ENCODE results near the gene EDIL3.
A peak's percentile ranks its signal among the peaks of the same experiment; 100 is the strongest.

EDIL3 gene, protein sequence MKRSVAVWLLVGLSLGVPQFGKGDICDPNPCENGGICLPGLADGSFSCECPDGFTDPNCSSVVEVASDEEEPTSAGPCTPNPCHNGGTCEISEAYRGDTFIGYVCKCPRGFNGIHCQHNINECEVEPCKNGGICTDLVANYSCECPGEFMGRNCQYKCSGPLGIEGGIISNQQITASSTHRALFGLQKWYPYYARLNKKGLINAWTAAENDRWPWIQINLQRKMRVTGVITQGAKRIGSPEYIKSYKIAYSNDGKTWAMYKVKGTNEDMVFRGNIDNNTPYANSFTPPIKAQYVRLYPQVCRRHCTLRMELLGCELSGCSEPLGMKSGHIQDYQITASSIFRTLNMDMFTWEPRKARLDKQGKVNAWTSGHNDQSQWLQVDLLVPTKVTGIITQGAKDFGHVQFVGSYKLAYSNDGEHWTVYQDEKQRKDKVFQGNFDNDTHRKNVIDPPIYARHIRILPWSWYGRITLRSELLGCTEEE

DNA sequence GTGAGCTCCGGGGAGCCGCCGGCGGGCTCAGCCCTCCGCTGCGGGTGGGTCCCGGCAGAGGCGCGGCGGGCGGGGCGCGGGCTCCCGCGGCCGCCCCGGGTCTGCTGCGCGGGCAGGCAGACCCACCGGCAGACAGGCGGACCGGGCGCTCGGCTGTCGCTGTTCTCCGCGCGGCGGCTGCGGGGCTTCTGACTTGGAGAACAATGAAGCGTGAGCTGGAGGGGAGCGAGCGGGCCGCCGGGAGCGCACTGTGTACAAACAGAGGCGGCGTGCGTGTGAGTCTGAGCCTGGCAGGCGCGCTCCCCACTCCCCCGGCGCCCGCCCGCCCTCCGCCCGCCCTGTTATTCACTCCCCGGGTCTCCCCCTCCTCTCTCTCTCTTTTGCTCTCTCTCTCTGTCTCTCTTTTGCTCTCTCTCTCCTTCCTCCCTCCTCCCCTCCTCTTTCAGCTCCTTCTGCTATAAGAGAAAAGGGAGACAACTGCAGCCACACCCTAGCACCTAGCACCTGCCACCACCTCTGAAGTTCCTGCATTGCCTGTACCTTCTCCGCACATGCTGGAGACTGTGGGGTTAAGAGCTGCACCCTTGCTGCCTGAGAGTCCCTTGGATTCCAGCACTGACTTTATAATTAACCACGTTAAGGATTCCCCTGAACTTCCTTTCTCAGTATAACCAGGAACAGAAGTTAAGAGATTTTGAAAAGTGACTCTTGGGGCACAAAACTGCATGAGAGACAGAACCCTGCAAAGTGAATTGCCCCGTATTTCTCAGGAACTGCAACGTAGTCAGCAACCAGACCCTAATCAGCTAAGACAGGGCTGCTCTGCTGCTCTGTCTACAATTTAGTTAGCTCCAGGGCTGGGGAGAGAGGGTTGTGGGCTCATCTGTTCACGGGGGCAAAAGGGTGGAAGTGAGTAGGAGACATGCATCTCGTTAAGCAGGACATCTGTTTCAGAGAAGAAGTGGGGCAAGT, at the start of gene EDIL3:
TSS of gene EDIL3 (minus strand) at position 277 of the 972 bp plus-strand sequence. CDS start 506 bp downstream, outside the sequence.
- DNase-seq: peak; percentile 51

DNA sequence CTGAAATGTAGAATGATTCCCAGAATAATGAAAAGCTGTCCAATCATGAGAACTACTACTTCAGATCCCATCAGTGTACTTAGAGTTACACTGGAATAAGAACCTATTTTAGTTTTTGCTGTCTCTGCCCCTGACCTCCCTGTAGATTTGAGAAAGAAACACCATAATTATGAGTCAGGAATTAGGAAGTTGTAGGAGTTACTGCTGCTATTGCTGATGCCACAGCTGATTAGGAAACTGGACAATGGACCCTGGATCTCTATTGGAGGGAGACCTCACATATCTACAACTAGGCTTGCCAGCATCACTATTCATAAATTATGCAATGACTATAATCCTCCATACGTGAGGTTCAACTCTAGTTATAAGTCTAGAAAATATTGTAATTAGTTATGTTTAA, 48.8 kb upstream of the EDIL3 start:
- DNase-seq: no peak

DNA sequence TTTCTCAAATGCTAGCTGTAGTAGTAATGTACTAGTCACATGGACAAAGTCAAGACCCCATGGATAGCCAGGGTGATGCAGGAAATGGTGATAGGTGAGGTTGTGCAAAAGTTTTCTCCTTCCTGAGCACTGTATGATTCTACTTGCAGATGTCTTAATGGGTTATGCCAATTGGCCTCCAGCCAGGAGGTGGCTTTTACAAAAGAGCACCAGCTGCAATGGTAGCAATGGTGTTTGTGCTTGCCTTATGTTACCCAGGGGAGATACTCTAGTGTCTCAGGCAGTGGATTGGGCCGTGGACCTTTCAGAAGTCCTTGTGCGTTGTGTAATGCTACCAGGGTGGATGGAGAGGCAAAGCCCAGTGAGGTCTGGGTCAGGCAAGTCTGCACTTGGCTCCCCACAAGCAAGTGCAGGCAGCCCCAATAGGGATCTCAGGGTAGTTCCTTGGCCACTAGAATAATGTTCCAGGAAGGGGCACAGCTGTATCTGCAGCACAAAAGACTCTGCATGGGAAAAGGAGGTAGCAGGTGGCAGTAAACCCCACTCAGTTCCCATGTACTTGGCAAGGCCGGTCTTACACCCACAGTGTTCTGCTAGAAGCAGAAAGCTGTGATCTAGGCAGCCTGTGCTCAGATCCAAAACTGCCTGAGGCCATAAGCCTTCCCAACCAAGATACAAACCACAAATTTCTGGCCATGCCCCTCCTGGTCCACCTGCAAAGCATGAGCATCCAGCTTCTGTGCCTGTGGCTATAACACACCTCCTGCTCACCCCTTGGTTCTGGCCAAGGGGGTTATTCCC, 46.4 kb upstream of the EDIL3 start:
- no peak for DNase-seq

DNA sequence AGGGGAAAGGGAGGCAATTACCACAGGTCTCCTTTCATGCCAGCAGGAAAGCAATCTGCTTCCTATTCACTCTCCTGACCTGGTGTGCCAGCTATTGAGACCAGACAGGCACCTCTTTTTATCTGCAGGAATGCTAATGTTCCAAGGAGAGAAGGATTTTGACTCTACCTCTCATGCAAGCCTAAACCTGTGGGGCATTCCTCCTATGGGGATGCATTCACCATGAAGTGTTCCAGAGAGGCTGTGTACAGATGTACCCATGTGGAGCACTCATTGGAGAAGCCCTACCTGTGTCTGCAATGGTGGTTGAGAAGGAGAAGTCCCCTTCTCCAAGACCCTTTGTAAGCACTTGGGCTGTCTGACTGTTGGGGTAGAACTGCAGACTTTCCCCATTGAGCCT, 45.4 kb upstream of the EDIL3 start:
- no peak for DNase-seq

DNA sequence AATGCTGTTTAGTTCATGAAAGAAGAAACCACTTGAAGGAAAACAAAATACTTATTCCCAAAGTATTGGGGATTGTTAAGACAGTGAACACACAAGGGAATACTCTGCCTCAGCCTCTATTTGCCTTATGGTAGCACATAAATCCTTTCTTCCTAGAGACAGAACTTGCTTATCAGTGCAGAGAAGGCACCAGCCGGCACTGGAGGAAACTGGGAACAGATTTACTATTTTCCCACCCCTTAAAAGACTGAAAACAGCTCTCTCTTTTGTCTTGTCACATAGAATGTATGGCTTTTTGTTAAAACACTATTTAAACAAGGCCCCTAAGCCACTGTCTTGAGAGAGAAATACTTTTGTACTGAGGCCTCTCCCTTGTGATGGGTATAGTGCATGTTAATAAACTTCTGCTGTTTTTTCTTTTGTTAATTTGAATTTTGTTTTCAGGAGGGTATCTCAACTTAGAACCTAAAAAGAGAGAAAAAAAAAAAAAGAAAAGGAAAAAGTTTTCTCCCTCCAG, 40.7 kb upstream of the EDIL3 start:
- no peak for DNase-seq

DNA sequence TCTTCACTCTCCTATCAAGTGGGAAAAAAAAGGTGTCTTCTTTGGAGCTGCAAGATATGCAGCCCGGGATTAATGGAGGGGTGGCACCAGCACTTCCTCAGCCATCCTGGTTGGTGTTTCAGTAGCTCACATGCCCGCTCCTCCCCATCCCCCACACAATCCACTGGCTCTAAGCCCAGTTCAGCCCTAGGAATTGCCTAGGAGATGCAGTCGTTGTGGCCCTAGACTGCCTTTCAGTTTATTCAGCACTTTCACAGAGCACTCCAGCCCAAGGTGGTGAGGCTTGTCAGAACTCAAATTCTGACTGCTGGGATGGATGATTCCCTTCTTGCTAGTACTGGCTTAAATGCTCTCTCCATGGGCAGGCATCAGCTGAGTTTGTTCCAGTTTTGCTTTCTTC, 35.1 kb upstream of the EDIL3 start:
- DNase-seq: no peak

DNA sequence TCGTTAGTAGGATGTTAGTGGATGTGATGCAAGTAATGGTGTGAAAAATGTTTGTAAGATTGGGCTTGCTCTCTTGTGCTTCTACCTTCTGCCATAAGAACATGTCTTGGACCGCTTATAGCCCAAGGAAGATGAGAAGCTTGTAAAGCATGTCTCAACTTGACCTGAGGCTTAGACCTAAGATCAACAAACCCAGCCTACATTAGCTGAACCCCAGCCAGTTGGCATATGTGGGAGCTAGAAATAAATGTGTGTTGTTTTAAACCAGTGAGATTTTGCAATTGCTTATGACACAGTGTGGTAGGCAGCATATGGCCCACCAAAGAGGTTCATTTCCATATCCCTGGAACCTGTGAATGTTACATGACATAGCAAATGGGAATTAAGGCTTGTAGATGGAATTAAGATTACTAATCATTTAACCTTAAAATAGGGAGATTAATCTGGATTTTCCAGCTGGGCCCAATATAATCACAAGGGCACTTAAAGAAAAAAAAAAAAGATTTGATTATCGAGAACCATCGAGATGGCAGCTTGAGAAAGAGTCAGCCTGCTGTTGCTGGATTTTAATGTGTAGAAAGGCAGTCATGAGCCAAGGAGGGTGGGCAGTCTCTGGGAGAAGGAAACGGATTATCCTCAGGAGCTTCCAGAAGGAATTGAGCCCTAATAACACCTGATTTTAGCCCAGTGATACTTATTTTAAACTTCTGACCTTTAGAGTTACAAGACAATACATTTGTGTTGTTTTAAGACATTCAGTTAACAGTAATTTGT, 27.3 kb upstream of the EDIL3 start:
- no peak for DNase-seq

DNA sequence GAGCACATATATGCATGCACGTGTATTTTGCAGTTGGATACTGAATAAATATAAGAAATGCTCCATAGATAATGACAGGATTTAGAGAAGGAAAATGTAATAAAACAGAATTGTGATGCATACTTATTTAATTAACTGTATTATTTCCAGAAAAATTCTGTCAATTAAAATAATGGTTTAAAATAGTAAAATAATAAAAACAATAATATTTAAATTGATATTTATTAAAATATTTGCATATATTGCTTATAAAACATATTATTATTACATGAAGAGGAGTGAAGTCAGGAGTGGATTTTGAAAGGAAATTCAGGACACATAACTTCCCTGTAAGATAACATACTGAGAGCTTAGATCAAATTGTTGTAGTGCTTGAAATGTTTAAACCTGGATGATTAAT, 21.4 kb upstream of the EDIL3 start:
- DNase-seq: no peak

DNA sequence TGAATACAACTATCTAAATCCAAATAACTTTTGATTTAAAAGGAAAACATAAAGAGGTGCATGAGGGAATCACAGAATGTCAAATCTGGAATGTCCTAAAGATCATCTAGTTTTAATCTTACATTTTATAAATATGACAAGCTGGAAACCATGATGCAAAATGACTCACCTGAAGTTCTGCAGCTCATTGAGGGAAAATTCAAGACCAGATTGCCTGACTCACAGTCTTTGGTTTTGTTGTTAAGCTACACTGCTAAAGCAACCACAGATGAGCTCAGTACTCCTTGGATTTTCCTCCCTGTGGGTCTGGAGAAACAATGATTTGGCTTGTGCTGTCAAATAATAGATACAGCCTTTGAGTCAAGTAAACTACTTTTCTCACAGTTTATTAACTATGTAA, 19.1 kb upstream of the EDIL3 start:
- no peak for DNase-seq

DNA sequence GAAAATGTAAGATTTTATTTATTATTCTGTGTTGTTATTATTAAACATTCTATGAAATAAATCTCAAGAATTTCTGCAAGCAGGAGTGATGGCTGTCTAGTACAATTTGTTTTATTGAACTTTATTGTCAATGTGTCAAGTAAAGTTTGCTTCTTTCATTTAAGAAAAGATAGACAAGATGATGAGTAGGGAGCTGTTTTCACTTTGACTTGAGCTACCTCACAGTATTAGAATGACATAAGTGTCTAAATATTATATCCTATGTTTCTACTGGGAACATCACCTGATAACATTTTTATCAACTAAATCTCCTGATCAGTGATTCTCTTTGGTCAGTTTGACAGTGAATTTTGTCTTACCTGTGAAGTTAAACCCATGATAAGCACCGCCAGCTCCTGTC, 12.7 kb upstream of the EDIL3 start:
- DNase-seq: no peak

DNA sequence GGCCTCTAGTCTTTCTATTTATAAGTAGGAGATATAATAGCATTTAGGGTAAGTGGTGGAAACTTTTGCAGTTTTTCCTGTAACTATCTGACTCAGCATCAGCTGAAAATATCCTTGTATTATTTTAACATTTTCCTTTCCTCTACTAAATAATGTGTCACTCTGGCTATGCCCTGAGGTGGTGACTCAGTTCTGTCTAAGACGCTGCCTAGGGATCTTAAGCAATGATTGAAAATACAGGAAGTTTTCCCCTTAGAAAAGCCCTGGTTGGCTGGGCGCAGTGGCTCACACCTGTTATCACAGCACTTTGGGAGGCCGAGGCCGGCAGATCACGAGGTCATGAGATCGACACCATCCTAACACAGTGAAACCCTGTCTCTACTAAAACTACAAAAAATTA, 9.3 kb upstream of the EDIL3 start:
- no peak for DNase-seq

DNA sequence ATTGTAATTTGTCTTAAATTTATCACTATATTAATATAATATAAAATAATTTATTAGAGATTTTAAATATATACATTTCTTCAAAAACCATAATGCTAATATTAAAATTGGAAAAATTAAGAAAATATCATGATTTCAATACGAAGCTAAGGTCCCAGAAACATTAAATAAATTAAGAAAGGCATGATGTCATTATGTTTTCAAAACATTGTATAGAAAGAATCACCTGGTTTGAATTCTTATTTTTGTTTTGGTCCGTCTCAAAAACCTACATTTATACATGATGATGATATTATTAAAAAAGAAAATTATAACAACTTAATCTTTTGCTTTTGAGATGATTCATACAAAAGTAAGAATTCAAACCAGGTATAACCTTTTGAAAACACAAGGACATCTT, 8.2 kb upstream of the EDIL3 start:
- no peak for DNase-seq

DNA sequence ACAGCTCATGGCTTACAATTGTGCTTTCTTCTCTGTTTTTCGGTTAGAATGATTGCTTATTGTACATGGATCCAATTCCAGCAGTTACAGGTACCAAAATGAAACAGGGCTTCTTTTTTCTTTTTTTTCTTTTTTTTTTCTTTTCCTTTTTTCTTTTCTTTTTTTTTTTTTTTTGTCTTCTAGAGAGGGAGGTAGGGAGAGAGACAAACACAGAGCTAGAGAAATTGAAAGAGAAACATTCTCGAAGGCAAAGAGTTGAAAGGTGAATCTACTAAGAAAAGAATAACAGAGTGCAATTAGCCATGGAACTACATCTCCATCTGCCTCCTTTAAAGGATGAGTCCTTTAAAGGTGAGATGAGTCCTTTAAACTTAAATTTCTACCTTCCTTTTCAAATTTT, 1.0 kb upstream of the EDIL3 start:
- no peak for DNase-seq

DNA sequence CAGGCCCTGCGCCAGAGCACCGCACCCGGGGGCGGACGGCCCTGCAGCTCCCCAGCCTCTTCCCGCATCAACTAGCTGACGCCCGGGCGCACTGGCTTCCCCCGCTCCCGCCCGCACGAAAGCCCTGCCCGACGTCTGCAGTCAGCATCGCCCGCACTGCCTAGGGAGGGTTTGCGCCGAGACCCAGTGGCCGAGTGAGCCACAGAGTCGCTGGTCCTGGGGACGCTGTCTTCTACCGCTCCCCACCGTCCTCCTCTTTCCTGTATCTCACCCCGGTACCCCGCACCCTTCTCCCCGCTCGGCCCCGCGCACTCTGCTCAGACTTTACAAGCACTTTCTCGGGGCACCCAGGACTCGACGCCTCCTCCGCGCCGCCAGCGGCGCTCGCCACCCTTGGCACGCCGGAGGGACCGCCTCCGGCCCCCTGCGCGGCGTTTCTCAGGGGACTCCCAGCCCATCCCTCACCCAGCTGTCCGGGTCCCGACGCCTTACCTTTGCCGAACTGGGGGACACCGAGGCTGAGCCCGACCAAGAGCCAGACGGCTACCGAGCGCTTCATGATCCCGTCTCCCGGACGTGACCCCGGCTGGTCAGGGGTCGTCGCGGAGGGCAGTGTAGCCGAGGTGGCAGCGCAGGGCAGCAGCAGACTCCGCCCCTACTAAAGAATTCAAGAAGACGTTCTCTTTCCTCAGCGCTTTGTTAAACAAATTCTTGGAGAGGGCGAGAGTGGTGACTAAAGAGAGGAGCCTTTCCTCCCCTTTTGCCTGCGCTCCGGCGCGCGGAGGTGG, 670 bp downstream of the EDIL3 start:
- no peak for DNase-seq

DNA sequence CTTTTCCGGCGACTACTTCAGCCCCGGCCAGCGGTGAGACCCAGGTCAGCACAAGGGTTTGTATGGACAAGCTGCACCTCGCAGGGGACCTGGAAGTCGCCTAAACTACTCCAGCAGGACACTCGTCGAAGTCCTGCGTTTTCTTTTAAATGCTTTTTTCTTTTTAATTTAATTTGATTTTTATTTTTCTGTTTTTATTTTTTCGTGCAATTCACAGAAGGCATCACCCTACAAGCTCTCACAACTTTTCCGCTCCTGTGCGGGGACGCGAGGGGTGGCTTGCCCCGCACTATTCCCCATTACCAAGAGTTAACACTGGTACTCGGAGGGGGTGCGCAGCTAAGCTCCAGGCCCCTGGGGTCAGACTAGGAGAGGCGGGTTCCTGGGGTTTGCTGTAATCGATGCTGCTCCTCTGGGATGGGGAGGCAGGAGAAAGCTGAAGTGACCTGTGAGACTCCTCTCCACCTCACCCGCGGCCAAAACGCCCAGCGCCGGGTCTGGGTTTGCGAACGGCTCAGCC, 1.3 kb downstream of the EDIL3 start:
- DNase-seq: no peak

DNA sequence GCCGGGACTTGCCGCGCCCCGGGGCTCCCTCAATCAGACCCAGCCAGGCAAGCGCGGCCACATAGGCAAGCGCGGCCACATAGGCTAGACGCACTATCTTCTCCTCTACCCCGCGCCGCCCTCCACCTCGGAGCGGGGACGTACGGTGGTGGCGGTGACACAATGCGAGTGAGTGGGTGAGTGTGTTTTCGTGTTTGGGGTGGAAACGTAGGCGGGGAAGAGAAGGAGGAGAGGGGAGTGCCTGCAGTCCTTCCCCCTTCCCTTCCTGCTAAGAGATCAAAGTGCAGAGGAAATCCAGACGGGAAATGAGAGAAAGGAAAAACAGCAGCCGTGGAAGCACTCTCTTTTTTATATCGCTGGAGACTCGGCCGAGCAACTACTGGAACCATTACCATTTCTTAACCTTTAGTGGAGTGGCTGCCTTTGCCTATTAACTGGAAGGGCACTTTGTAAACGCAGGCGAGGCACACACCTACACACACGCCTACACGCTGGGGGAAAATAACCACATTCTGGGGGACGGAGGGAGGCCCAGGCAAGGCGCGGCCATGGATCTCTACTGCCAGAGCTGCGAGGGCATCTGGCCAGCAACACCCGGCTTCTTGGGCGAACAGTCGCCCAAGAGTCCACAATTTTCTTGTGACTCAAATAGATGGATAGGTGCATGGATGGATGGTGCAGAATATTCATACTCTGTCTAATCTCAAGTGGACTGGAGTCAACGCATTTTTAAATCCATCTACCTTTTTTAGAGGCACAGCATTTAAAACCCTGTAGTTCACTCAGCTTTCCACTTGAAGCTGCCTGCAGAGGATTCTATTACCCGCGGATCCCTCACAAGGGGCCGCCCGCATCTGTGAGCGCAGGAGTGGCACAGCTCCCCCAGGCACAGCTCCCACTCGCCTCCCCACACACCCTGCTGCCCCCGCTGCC, 2.1 kb downstream of the EDIL3 start:
- DNase-seq: no peak

DNA sequence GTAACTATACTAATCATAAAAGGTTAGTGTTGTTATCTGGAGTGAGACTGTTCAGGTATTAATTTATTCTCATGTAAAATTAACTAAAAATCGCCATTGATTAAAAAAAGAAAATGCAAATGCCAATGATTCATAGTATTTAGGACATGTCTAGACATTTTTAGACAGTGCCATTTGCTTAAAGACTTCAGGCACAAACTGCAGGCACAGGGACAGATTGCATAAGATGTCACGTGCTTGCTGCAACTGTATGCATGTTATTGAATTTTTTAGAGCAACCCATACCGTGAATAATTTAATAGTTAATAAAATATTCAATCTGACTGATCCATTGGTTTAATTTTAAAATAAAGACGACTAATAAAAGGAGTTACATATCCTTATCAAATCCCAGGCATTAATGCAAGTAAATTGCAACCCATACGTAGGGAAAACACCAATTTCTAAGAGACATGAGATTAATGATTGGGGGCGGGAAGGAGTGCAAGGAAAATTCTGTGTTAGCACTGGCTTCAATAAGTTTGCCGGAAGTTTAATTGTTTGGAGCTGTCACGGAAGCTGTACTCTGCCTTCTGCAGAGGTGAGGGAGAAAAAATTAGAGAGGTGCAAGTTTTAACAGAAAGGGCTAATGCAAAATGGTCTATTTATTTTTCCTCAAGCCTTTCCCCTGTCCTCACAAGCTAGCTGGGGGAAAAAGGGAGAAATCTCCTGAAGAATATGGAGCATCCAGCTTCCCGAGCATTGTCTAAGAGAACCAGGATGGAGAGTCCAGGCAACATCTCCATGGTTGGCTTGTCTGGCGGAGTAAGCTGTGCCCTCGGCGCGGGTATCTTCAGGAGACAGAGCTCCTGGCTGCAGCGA, 2.9 kb downstream of the EDIL3 start:
- DNase-seq: no peak

DNA sequence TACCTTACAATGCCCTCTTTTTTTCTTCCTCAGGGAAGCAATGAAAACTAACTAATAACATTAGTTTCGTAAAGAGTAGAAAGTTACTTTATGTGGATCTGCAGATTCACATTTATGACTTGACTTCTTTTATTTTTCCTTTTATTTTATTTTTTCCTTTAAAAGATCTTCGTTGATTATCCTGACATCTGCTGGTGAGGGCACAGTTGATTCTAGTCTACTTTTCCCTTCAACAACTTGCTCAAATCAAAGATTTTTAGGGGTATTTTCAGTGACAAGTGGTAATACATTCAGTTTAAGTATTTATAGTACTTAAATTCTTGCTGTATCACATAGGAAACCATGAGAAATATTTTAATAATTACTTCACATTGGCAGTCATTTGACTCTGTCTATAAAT, 4.9 kb downstream of the EDIL3 start:
- DNase-seq: no peak

DNA sequence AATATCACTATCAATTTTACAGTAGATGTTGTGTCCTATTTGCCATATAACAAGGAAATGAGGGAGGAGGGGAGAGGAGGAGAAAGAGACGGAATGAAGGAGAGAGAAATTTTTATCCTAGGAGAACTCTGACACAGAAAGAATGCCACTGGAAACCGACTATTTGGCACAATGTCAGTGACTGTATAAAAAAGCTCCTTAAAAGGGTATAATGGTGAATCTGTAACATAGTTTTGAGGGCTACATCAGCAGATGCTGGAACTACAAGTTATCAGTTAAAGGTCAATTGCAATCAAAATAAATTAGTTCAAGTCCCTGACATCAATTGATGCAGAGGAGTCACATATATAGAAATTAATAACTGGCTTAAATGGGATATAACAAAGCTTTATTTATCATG, 5.7 kb downstream of the EDIL3 start:
- no peak for DNase-seq

All from activated CD8-positive, alpha-beta memory T cell treated with anti-CD3 and anti-CD28 coated beads, Interleukin-2, amount 50 U/mL, for 48 hours (primary cell).